Lower lobe of right lung (tissue), 2 donors: ENCODE measurements around the gene KCTD12. TPM values are rescaled to one million over a fixed set of nuclear protein-coding genes. Genes with fewer than 3 reads are reported as not detected.
"Not testable (repeated sequence)": the region's sequence is repeated elsewhere in the genome, so short reads cannot be mapped to it uniquely, and the experiment has no call there.

Experiments used
- ATAC-seq, 2 donors: fragments of 200-7000 bp; cut with Tn5 transposase; one replicate each; pipeline ENCODE4 v1.9.1; 2020 to 2022; ENCODE audit warnings: mild to moderate bottlenecking in 2 of 2, moderate library complexity in 2 of 2
- DNase-seq: peaks from one replicate; pipeline ENCODE4 v3.0.0-alpha.2; 2020
- H3K27ac ChIP-seq: fragments of 200-600 bp; one replicate; pipeline ENCODE4 v1.8.0; 2022
- H3K27me3 ChIP-seq: fragments of 200-600 bp; one replicate; pipeline ENCODE4 v1.8.0; 2022; ENCODE audit warnings: low read depth
- H3K36me3 ChIP-seq: fragments of 200-600 bp; one replicate; pipeline ENCODE4 v1.8.0; 2022; ENCODE audit warnings: mild to moderate bottlenecking
- H3K4me1 ChIP-seq: fragments of 200-600 bp; one replicate; pipeline ENCODE4 v1.8.0; 2022
- H3K4me3 ChIP-seq: fragments of 200-600 bp; one replicate; pipeline ENCODE4 v1.8.0; 2022; ENCODE audit warnings: mild to moderate bottlenecking
- H3K9me3 ChIP-seq: fragments of 200-600 bp; one replicate; pipeline ENCODE4 v1.8.0; 2022
- intact Hi-C: fragments of 100-400 bp; cut with DNase I; formaldehyde crosslinking; loops from one replicate; pipeline ENCODE4 v1.11.0; 2022
- total RNA-seq: library from RNA; stranded (reverse); fragmentation: NEBNext Ultra II Directional; extraction: Animal tissue kit (Norgen Biotek cat#: 25700); gene quantifications from one replicate; pipeline ENCODE4 v1.2.1, GENCODE V29; 2021
- TF ChIP-seq, protein P1 (sequence below): fragments of 200-600 bp; IDR thresholded peaks from one replicate; pipeline ENCODE4 v1.8.0; 2022; ENCODE audit warnings: antibody characterized with exemption, mild to moderate bottlenecking
- donor health status: DM: no; HTN: yes; CAD: no; lungs with severe emphysema.

KCTD12 gene
- total RNA-seq, 1 donor from 2014 or later: 162 TPM

DNA sequence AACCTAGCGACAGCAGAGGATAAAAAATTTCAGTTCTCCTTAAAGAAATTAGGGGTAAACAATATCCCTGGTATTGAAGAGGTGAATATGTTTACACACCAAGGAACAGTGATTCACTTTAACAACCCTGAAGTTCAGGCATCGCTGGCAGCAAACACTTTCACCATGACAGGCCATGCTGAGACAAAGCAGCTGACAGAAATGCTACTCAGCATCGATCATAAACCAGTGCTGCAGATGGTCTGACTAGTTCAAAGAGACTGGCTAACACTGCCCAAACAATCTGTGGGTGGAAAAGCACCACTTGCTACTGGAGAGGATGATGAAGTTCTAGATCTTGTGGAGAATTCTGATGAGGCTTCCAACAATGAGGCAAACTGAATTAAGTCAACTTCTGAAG, 42.3 kb upstream of the KCTD12 start:
- Histone ChIP-seq H3K9me3 (peaks cover 10% of the 10 kb centered on the region), H3K27me3 (no peaks in the 10 kb centered on the region), H3K27ac (no peak overlapping the region), H3K36me3 (no peaks in the 10 kb centered on the region), H3K4me3 (no peak overlapping the region), H3K4me1 (no peaks in the 10 kb centered on the region)
- TF ChIP-seq, protein P1, sequence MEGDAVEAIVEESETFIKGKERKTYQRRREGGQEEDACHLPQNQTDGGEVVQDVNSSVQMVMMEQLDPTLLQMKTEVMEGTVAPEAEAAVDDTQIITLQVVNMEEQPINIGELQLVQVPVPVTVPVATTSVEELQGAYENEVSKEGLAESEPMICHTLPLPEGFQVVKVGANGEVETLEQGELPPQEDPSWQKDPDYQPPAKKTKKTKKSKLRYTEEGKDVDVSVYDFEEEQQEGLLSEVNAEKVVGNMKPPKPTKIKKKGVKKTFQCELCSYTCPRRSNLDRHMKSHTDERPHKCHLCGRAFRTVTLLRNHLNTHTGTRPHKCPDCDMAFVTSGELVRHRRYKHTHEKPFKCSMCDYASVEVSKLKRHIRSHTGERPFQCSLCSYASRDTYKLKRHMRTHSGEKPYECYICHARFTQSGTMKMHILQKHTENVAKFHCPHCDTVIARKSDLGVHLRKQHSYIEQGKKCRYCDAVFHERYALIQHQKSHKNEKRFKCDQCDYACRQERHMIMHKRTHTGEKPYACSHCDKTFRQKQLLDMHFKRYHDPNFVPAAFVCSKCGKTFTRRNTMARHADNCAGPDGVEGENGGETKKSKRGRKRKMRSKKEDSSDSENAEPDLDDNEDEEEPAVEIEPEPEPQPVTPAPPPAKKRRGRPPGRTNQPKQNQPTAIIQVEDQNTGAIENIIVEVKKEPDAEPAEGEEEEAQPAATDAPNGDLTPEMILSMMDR: no peak
- ATAC-seq: no peak
- no peak for DNase-seq
- intact Hi-C loops: no loop called here

DNA sequence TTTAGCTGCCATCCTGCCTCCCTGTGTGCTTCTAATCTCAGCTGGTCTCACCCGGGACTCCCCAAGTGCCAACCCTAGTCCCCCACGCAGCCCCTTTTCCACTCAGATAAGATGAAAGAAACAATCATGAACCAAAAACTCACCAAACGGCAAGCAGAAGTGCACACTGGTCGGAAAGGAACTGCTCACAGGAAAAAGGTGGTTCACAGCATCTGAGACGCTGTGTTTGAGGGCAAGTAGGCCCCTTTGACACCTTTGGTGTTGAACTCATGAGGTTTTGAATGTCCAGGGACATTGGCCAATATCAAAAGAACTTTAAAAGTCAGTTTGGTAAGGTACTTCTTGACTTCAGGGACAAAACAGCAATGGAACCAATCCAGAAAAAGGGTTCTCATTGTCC, 41.8 kb upstream of the KCTD12 start:
- Histone ChIP-seq H3K36me3 (no peaks in the 10 kb centered on the region), H3K27me3 (no peaks in the 10 kb centered on the region), H3K4me3 (no peak overlapping the region), H3K27ac (no peak overlapping the region), H3K9me3 (peaks cover 10% of the 10 kb centered on the region), H3K4me1 (no peaks in the 10 kb centered on the region)
- TF ChIP-seq, protein P1: no peak
- intact Hi-C loops: no loop called here
- DNase-seq: no peak
- ATAC-seq: no peak

DNA sequence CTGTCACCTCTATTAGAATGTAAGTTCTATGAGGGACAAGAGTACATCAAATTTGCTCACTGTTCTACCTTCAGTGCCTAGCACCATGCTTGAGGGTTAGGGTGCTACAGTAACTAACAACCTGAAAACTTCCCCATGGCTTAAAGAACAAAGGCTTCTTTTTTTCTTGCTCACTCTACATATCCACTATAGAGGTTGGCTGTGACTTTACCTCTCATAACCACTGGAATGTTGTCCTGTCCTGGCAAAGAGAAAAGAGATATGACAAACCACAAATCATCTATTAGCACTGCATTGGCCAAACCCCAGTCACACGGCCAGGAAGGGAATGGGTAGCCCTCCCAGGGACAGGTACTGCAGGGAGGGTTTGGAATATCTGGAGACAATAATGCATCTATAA, 38.9 kb upstream of the KCTD12 start:
- Histone ChIP-seq H3K4me3 (no peak overlapping the region), H3K4me1 (no peaks in the 10 kb centered on the region), H3K27ac (no peak overlapping the region), H3K36me3 (no peaks in the 10 kb centered on the region), H3K9me3 (no peaks in the 10 kb centered on the region), H3K27me3 (no peaks in the 10 kb centered on the region)
- ATAC-seq (no peak), DNase-seq (no peak)
- intact Hi-C loops: no loop called here
- TF ChIP-seq, protein P1: no peak

GRCh38 chr13:76921516-76921915, 35.3 kb upstream of the KCTD12 start:
- DNase-seq (no peak), ATAC-seq (no peak)
- H3K27ac ChIP-seq: no peak overlapping the region
- H3K27me3 ChIP-seq: no peaks in the 10 kb centered on the region
- H3K4me1 ChIP-seq: no peaks in the 10 kb centered on the region
- no peaks in the 10 kb centered on the region for H3K36me3 ChIP-seq
- intact Hi-C loops: no loop called here
- H3K9me3 ChIP-seq: no peaks in the 10 kb centered on the region
- TF ChIP-seq, protein P1: no peak
- no peak overlapping the region for H3K4me3 ChIP-seq

DNA sequence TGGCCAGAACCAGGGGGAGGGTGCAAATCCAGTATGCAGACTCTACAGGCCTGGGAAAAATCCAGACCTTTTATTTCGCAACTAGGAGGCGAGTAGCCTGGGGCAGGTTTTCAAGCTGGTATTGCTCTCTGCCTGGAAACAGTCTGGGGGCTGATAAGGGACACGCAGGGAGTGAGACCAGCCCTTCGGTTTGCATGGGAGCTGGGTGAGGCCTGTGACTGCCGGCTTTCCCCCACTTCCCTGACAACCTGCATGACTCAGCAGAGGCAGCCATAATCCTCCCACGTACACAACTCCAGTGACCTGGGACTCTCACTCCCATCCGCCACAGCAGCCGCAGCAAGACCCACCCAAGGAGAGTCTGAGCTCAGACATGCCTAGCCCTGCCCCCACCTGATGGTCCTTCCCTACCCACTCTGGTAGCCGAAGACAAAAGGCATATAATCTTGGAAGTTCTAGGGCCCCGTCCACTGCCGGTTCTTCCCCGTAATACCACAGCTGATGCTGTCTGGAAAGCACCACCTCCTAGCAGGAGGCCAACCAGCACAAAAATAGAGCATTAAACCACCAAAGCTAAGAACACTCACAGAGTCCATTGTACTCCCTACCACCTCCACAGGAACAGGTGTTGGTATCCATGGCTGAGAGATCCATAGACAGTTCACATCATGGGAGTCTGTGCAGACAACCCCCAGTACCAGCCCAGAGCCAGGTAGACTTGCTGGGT, 31.7 kb upstream of the KCTD12 start:
- intact Hi-C loops: not testable (repeated sequence)

DNA sequence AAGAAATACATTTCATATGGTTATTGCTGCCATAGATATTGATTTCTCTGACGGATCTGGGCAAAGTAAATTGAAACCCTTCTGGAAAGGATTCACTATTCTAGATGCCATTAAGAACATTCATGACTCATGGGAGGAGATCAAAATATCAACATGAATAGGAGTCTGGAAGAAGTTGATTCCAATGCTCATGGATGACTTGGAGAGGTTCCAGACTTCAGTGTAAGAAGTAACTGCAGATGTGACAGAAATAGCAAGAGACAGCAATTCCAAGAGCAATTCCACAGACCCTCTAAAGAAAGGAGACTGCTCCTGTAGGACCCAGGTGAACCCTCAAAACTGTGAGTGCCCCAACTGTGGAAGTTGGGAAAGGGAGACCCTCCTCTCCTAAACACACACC, 30.9 kb upstream of the KCTD12 start:
- TF ChIP-seq, protein P1: no peak
- Histone ChIP-seq H3K27ac (no peak overlapping the region), H3K27me3 (no peaks in the 10 kb centered on the region), H3K36me3 (no peaks in the 10 kb centered on the region), H3K4me1 (no peaks in the 10 kb centered on the region), H3K4me3 (no peak overlapping the region), H3K9me3 (no peaks in the 10 kb centered on the region)
- intact Hi-C loops: no loop called here
- ATAC-seq: no peak
- DNase-seq: no peak

More for the DNA sequence above, 31.7 kb upstream of the KCTD12 start:
- H3K4me3 ChIP-seq, DNase-seq, H3K27me3 ChIP-seq, H3K4me1 ChIP-seq, H3K36me3 ChIP-seq, H3K9me3 ChIP-seq, H3K27ac ChIP-seq: not testable (repeated sequence)
- ATAC-seq: peak in 1 of 2 donors; percentile 32
